Activated CD8-positive, alpha-beta memory T cell treated with anti-CD3 and anti-CD28 coated beads for 4 hours (primary cell): ENCODE data around the gene TULP3.

Experiments used
- DNase-seq, 2 donors: peaks; one replicate each; pipeline ENCODE4 v3.0.0-alpha.2; 2020; ENCODE audit warnings: low read depth in 2 of 2

The TULP3 gene

DNA sequence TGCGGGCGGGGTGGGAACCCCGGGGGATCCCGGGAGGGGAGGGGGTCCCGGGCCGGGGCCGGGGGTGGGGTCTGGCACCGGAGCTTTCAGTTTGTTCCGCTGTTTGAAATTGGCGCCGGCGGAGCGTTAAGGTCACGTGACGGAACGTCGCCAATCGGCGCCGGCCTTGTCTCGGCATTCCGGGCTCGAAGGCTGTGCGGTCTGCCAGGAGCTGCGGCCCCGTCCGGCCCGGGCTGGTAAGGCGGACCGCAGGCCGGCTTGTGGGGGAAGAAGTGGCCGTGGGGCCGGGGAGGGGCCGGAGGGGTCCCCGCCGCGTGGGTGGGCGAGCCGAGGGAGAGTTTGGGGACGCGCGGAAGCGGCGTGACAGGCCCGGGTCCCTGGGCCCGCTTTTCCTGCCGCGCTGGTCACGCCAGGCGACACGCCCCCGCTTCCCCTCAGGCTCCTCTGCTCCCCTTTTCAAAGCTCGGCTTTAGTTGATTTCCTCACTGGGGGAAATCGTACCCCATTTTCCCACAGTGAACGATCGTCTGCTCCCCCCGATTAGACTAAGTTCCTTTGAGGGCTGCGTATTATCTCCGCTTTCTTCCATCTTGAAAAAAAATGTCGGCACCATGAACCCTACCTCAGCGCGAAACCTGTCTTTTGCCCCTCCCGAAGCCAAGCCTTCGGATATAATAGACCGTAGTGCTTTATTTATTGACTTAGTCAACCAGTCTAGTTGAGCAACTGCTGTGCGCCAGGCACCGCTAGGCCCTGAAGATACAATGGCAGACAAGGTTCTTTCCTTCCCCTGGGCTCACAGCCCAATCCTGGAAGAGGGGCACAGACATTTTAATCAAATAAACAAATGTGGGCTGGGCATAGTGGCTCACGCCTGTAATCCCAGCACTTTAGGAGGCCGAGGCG lies 13.4 kb upstream of the TULP3 start, which contains the start of the genes FOXM1 and RHNO1:
TSS of gene FOXM1 (minus strand) at position 128 of the 906 bp plus-strand sequence. CDS start 2,696 bp downstream, outside the sequence.
TSS of gene RHNO1 (plus strand) at position 177 of the 906 bp plus-strand sequence. CDS start 8,144 bp downstream, outside the sequence.
- DNase-seq: peak; percentile 75

DNA sequence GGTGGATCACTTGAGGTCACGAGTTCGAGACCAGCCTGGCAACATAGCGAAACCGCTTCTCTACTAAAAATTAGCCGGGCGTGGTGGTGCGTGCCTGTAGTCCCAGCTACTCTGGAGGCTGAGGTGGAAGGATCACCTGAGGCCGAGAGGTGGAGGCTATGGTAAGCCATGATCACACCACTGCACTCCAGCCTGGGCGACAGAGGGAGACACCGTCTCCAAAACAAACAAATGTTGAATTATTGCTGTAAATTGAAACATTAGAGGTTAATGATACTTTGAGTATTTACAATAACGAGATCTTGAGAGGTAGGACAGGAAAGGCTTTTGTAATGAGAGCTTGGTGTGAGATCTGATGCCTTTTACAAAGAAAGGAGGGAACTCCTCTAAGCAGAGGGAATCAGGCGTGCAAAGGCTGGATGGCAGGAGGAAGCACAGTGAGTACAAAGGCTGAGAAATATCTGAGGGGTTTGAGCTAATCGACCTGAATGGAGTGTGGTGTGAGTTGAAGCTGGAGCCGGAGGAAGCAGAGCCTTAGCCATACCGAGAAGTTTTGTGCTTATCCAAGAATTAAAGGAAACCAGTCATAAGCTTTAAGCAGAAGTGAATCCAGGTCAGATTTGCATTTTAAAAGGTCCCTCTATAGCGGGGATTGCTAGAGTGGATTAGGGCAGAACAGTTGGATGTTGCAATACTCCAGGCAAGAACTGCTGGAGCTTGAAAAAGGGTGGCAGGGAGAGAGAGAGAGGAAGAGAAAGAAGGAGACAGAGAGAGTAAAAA lies 12.5 kb upstream of the TULP3 start:
- DNase-seq: no peak

DNA sequence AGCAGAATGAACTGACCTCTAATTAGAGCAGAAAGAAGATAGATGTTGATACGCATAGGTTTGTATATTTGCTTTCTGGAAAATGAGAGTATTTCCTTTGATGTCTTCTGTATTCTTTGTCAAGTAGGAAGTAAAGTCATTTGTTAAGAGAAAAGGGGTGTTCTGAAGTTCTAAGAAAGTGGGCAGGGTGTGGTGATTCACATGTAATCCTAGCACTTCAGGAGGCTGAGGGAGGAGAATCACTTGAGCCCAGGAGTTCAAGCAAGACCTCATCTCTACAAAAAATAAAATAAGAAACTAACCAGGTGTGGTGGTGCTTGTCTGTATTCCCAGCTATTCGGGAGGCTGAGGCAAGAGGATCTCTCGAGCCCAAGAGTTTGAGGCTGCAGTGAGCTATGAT lies 10.8 kb upstream of the TULP3 start:
- DNase-seq: no peak

DNA sequence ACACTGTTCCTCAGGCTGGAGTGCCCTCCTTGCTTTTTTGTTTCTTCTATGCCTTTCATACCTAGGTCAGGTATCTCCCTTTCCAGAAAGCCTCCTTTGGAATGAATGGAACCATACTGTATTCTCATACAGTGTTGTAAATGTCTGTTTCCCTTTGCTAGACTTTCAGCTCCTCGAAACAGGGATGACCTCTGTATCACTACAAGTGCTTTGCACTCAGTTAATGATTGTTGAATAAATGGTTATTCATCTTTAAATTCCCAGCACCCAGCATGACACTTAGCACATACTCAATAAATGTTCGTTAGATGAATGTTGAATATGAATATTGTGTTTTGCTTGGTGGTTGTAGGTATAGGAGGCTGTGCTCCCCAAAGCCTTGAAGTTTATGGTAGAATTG lies 5.9 kb upstream of the TULP3 start:
- no peak for DNase-seq

DNA sequence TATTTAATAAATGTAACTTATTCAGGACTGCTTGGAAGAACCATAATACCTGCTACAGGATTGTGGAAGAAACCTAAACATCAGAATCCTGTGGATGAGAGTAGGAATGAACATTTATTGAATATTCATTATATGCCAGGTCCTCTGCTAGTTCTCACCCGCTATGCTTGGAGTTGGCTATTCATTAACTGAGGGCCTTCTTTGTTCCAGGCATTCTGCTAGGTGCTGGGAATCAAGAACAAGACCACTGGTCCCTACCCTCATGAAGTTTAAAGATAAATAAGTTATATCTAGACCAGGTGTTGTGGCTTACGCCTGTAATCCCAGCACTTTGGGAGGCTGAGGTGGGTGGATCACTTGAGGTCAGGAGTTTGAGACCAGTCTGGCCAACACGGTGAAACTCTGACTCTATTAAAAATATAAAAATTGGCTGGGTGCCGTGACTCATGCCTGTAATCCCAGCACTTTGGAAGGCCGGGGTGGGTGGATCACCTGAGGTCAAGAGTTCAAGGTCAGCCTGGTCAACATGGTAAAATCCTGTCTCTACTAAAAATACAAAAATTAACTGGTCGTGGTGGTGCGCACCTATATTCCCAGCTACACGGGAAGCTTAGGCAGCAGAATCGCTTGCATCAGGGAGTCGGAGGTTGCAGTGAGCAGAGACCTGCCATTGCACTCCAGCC lies 3.8 kb upstream of the TULP3 start:
- no peak for DNase-seq

DNA sequence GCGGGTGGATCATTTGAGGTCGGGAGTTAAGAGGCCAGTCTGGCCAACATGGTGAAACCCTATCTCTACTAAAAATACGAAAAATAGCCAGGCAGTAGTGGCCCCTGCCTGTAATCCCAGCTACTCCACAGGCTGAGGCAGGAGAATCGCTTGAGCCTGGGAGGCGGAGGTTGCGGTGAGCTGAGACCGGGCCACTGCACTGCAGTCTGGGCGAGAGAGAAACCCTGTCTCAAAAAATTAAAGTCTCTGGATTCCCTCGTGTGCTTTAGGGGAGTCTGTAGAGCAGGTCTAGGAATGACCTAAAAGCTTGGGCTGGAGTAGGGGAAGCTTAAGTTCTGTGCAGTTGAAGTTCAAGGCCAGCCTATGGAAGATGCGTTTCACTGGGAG lies 697 bp upstream of the TULP3 start:
- no peak for DNase-seq

DNA sequence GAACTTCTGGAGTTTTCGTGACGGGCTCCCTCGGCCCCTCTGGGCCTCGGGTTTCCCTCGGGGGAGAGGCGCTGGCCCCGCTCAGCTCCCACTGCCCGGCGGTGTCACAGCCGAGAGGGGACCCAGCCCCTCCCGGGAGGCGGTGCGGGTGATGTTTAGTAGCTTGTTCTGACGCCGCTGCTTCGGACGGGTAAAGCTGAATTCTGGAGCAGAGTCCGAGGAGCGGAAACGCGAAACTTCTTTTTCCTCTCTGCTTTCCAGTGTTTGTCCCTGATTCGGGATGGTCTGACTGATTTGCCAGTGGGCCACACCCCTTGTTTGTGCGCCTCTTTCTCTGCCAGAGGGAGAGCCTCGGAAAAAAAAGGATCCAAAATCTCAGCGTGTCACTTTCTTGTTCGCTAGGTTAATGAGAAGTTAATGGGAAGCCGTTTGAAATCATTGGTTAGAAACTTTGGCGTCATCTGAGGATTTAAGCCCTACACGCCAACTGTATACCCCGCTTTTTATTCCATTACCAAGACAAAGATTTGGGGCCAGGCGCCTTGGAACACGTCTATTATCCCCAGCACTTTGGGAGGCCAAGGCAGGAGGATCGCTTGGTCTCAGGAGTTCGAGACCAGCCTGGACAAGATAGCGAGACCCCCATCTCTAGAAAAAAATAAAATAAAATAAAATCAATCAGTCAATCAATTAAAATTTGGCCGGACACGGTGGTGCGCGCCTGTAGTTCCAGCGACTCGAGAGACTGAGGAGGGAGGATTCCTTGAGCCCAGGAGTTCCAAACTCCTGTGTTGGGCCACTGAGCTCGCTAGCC lies 756 bp downstream of the TULP3 start:
- no peak for DNase-seq

DNA sequence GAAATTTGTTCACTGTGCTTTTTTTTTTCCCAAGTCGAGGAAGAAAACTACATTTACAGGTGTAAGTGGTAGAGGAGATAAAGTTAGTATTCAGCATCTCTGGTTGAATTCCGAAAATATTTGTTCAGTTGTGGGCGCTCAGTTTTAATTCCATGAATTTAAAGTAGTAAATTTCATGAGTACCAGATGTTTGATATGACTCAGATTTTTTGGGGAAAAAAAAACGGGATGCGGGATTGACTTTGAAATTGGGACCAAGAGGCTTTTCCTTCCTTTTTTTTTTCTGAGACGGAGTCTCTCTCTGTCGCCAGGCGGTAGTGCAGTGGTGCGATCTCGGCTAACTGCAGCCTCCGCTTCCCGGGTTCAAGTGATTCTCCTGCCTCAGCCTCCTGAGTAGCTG lies 1.6 kb downstream of the TULP3 start:
- DNase-seq: no peak

DNA sequence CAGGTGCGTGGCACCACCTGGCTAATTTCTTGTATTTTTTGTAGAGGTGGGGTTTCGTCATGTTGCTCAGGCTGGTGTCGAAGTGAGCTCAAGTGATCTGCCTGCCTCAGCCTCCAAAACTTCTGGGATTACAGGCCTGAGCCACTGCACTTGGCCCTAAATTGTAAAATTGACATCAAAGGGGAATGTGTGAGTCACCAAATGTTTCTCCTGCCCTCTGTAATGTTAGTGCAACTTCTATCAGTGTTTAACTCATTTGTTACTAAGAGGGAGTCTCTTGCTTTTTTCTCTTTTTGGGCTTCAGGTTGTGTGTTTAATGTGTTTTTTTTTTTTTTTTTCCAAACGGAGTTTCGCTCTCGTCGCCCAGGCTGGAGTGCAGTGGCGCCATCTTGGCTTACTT lies 2.3 kb downstream of the TULP3 start:
- no peak for DNase-seq

DNA sequence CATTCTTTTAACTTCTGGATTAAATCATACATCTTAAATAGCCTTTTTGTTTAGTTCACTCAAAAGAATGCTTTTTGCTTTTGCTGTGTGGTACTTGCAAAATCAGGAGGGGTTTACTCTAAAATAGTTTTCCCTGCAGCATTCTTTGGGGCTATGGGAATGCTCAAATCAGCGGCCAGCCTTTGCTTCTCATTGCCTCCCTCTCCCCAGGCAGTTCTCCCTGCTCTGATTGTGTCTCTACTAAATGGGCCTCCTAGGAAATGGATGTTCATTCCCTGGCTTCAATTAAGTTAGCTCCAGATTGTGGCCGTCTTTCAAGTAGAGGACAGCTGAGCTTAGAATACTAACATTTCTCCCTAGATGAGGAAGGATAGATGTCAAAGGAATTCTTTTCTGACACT lies 4.4 kb downstream of the TULP3 start:
- no peak for DNase-seq

DNA sequence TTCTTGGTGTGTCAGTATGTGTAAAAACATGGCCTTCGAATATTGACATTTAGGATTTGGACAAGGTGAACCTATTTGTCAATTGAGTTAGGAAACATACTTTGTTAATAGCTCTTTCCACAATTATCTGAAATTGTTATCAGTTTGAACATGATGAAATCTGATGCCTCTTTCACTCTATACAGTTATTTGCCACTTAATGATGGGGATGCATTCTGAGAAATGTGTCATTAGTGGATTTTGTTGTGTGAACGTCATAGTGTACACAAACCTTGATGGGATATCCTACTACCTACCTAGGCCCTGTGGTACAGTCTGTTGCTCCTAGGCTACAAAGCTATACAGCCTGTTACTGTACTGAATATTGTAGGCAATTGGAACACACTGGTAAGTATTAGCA lies 4.8 kb downstream of the TULP3 start:
- DNase-seq: no peak

DNA sequence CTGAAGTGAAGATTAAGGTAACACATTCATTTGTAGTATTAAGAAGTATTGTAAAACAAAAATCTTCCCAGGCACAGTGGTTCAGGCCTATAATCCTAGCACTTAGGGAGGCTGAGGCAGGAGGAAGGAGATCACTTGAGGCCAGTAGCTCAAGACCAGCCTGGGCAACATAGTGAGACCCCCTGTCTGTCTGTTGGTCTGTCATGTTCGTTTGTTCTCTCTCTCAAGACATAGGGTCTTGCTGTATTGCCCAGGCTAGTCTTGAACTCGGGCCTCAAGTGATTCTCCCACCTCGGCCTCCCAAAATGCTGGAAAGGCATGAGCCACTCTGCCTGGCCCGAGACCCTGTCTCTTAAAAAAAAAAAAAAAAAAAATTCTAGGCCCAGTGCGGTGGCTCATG lies 6.7 kb downstream of the TULP3 start:
- no peak for DNase-seq

DNA sequence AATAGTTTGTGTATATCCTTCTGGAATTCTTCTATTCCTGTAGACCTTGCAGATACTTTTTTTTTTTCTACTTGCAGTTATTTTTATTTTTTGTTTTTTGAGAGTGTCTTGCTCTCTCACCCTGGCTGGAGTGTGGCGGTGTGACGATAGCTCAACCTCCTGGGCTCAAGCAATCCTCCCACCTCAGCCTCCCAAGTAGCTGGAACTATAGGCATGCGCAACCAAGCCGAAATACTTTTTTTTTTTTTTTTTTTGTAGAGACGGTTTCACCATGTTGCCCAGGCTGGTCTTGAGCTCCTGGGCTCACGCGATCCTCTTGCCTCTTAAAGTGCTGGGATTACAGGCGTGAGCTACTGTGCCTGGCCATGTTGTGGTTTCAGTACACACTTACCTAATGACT lies 10.0 kb downstream of the TULP3 start:
- DNase-seq: no peak

DNA sequence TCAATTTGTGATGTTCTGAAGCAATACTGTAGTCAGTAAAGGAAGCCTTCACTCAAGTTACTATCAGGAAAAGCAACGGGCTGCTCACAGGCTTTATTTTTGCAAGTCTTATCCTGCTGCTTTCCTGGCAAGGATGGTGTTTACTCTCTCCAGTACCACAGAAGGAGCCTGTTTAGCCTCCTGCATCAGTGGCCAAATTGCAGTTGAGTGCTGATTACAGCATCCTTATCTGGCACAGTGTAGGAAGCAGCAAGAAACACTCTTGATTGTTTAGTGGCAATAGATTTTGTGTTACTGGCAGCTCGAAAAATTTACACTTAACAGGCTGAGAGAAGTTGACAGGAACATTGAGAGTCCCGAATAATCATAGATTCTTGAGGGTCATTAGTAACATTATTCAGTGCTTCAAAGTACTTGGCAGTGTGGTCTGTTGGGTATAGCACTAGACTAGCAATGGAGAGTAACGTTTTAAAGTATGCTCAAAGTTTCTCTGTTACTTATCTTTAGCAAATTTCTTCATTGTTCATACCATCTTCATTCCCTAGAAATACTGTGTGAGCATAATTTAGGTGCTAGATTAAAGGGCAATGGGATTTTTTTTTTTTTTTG lies 11.7 kb downstream of the TULP3 start:
- DNase-seq: no peak

DNA sequence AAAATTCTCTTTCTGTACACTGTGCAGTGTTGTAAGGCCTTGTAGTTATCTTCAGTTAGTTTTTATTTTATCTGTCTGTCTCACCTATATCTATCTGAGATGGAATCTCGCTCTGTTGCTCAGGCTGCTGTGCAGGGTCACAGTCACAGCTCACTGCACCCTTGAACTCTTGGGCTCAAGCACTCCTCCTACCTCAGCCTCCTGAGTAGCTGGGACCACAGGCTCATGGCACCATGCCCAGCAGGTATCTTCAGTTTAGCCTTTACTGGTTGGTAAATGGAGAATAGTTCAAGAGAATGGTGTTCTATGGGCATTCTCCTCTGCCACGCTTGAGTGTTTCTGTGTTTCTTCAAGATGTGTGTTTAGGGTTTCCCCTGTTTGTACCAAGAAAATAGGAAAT lies 13.6 kb downstream of the TULP3 start:
- no peak for DNase-seq

DNA sequence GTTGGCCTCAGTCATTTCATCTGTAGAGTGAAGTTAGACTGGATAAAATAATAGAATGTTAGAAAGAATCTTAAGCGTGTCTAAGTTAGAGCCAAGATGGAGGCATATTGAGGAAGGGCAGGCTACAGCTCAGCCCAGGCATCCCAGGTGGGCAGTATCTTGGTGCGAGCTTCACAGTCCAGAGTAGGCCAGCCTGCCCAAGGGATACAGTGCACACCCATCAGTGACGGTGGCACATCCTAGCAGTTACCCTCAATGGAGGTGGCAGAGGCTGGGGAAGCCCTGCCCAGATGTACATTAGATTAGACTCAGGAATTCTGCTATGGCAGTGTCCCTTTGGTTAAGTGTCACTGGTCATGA lies 21.5 kb downstream of the TULP3 start:
- no peak for DNase-seq

DNA sequence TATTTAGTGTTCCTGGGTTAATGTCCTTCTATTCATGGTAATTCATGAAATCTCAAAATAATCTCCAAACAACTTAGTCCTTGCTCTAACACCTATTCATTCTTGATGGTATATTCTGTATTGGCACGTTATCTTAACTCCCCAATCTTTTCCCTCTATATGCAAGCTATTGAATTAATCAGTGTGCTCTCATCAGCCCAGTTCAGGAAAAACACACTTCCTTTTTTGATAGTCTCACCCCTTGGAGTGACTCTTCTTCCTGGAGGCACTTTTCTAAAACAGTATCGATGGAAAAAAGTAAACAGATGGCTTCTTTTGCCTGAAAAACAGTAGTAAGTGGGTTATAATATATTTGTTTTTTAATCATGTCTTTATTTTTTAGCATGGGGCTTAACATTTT lies 28.6 kb downstream of the TULP3 start:
- DNase-seq: no peak

DNA sequence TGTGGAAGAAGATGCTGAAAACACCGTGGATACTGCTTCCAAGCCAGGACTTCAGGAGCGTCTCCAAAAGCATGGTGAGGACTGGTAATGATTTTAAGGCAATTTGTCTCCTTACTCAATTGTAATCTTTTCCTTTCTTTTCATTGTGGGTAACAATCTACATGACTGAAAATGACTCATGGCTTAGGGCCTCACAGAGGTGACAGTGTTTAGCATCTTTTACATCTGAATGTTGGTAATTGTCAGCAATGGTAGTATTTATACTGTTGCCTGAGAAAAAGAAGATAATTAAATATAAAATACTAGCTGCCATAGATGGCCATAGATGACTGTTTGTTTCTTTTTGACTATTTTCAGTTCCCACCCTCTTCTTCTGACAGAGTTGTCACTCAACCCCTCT lies 31.6 kb downstream of the TULP3 start:
- no peak for DNase-seq

DNA sequence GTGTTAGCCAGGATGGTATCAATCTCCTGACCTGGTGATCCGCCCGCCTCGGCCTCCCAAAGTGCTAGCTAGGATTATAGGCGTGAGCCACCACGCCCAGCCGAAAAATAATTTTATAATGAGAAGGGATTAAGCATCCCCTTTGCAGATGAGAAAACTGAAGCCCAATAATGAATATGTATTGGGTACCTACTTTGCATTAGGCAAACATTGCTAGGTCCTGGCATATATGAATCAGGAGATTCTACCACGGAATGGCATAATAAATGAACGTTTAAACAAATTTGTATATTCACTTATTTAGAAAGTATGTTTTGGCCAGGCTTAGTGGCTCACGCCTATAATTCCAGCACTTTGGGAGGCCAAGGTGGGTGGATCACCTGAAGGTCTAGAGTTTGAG lies 32.4 kb downstream of the TULP3 start:
- DNase-seq: no peak

DNA sequence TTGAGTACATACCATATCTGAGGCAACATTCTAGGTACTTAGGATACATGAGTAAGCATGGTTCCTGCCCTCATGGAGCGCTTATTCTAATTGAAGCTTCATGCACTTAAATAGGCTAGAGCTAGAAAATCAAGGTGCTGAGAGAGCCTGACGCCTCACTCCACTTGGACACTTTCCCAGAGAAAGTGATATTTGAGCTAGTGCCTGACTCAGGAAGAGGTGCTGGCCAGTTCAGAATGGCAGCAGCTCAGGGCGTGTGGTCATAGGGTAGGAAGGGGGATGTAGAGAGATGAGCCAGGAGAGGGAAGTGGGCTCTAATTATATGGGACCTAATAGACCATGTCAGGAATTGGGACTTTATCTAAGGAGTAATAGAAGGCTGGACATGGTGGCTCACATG lies 33.3 kb downstream of the TULP3 start:
- DNase-seq: no peak

DNA sequence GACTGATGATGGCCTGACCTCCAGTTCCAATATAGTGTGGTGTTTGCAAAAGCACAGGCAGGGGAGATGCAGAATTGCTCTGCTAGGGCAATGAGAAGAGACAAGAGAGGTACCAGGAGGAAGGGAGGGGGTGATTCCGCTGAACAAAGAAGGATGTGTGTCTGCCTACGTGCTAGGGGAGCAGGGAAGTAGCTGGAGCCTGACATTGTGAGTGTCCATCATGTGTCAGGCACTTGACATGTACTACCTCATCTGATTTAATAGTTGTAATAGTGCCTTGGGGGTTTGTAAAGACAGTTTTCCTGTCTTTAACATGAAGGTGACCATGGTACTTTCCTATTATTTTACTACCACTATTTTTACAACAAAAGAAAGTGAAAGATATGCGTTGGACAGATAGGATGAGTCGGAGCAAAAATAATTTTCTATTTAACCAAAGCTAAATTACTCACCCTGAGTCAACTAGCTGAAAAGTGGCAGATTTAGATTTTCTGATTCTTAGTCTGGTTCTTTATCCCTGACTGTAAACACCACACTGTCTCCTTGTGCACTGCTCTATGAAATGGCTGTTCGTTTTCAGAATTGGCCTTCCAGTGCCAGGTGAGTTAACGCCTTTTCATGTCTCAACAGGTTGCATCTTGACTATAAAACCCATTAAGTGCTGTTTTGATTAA lies 34.8 kb downstream of the TULP3 start:
- DNase-seq: no peak
